Common myeloid progenitor, CD34-positive (primary cell): ENCODE measurements around the gene NMNAT2.

ENCODE experiments used
- CTCF ChIA-PET: fragments of 350-600 bp; sonication (Branson Sonifier 250); formaldehyde crosslinking; loops from one replicate; lab custom pipeline; 2021; ENCODE audit warnings: antibody characterized with exemption; lab: Charles Lee
- POLR2A ChIA-PET: fragments of 350-600 bp; sonication (Branson Sonifier 250); formaldehyde crosslinking; loops from one replicate; lab custom pipeline; 2021; ENCODE audit warnings: antibody characterized with exemption; lab: Charles Lee
- DNase-seq, 3 donors: peaks; one replicate each; pipeline versions ENCODE4 v3.0.0 to v3.0.0-alpha.2; 2013
- H3K27ac ChIP-seq, 2 experiments: 1 replicate in 1 of 2; 2 replicates in 1 of 2; pipeline ENCODE4 v1.7.0; 2013; ENCODE audit warnings: inconsistent platforms in 2 of 2, low read length in 2 of 2, mild to moderate bottlenecking in 2 of 2, low read depth in 1 of 2, moderate library complexity in 1 of 2; ENCODE audit not compliant: severe bottlenecking in 2 of 2, insufficient read depth in 1 of 2, poor library complexity in 1 of 2
- H3K27me3 ChIP-seq, 5 experiments: replicated peaks in 2 of 5; 1 replicate in 3 of 5; 2 replicates in 2 of 5; pipeline versions ENCODE4 v1.6.1 to v1.7.0; 2013; ENCODE audit warnings: low read length in 4 of 5, mild to moderate bottlenecking in 2 of 5, moderate library complexity in 2 of 5, inconsistent platforms in 1 of 5; ENCODE audit not compliant: insufficient read depth in 5 of 5, control insufficient read depth in 4 of 5
- H3K36me3 ChIP-seq, 4 experiments: 1 replicate in 2 of 4; 2 replicates in 2 of 4; pipeline versions ENCODE4 v1.6.1 to v1.7.0; 2013; ENCODE audit warnings: low read length in 3 of 4, control low read depth in 1 of 4, mild to moderate bottlenecking in 1 of 4; ENCODE audit not compliant: control insufficient read depth in 4 of 4, insufficient read depth in 4 of 4
- H3K4me1 ChIP-seq, 4 experiments: 1 replicate in 3 of 4; 2 replicates in 1 of 4; pipeline versions ENCODE4 v1.6.1 to v1.7.1; 2013; ENCODE audit warnings: low read length in 3 of 4, mild to moderate bottlenecking in 3 of 4, control low read depth in 1 of 4, inconsistent platforms in 1 of 4, moderate library complexity in 1 of 4; ENCODE audit not compliant: control insufficient read depth in 4 of 4, insufficient read depth in 4 of 4; ENCODE audit errors: control extremely low read depth in 1 of 4
- H3K4me3 ChIP-seq, 7 experiments: 1 replicate in 4 of 7; 2 replicates in 3 of 7; pipeline versions ENCODE4 v1.5.1 to v1.7.0; 2013; ENCODE audit warnings: mild to moderate bottlenecking in 7 of 7, low read length in 6 of 7, moderate library complexity in 6 of 7, inconsistent platforms in 2 of 7, low read depth in 2 of 7, control low read depth in 1 of 7; ENCODE audit not compliant: insufficient read depth in 4 of 7, control insufficient read depth in 1 of 7; ENCODE audit errors: extremely low read depth in 1 of 7
- H3K9me3 ChIP-seq, 5 experiments: 1 replicate in 4 of 5; 2 replicates in 1 of 5; pipeline versions ENCODE4 v1.6.1 to v1.7.1; 2013; ENCODE audit warnings: low read length in 4 of 5, mild to moderate bottlenecking in 2 of 5, inconsistent platforms in 1 of 5, low read depth in 1 of 5, moderate library complexity in 1 of 5; ENCODE audit not compliant: control insufficient read depth in 4 of 5, insufficient read depth in 2 of 5; ENCODE audit errors: control extremely low read depth in 1 of 5
- WGBS: methylation state at CpG from one replicate; pipeline ENCODE4 v1.1.5; 2013; ENCODE audit not compliant: insufficient coverage; 5-methylcytosine and 5-hydroxymethylcytosine counted together

Gene NMNAT2

DNA sequence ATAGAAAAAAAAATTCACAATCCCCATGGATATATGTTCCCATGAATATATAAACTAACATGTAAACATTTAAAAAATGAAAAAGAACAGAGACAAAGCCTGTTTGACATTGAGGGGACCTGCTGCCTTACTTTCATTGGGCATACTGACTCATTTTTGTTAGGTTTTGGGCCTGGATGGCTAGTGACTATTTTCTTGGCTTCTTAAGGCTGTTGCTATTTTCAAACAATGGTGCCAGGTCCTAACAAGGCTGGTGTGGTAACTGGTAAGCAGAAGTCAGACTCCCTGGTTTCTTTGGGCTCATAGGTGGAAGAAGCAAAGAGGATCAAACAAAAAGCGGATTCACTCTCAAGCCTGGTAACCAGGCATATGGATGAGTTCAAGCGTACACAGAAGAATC is 181.1 kb downstream of the NMNAT2 start:
- POLR2A ChIA-PET, result no interaction called here
- no peak for DNase-seq
- Histone ChIP-seq H3K27me3 (no peaks in the 10 kb centered on the region), H3K4me3 (no peak overlapping the region), H3K4me1 (no peaks in the 10 kb centered on the region), H3K36me3 (no peaks in the 10 kb centered on the region), H3K27ac (no peak overlapping the region), H3K9me3 (no peaks in the 10 kb centered on the region)
- CTCF ChIA-PET, result no interaction called here
- 80% methylated on average over 1 of the region's 2 CpGs for WGBS

DNA sequence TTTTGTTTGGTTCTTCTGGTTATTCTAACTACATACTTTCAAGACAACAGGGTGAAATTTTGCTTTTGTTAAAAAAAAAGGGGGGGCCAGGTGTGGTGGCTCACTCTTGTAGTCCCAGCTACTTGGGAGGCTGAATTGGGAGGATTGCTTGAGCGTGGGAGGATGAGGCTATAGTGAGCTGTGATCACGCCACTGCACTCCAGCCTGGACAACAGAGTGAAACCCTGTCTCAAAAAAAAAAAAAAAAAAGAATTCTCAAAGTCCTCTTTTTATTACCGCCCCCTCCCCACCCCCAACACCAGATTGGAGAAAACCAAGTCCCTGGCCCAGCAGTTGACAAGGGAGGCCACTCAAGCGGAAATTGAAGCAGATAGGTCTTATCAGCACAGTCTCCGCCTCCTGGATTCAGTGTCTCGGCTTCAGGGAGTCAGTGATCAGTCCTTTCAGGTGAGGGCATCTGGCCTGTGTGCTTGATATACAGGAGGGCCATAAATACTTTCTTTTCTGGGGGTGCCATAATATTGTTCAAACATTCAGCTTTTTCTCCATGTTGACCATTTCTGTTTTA is 181.9 kb downstream of the NMNAT2 start:
- ChIA-PET POLR2A (no interaction called here), CTCF (no interaction called here)
- Histone ChIP-seq H3K27ac (no peak overlapping the region), H3K9me3 (no peaks in the 10 kb centered on the region), H3K4me1 (no peaks in the 10 kb centered on the region), H3K27me3 (no peaks in the 10 kb centered on the region), H3K36me3 (no peaks in the 10 kb centered on the region), H3K4me3 (no peak overlapping the region)
- no peak for DNase-seq
- 96% methylated on average over 5 of the region's 6 CpGs for WGBS

DNA sequence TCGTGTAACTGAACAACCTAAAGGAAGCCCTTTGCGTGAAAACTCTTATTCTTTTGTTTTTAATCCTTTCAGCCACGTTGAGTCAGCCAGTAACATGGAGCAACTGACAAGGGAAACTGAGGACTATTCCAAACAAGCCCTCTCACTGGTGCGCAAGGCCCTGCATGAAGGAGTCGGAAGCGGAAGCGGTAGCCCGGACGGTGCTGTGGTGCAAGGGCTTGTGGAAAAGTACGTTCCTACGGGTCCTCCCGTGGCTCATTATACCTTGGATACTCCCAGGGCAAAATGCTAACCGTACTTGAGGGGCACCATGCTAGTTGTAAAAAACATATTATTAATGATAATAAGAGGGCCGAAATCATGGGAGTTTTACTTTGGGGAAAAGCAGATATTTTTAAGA is 182.7 kb downstream of the NMNAT2 start:
- H3K4me3 ChIP-seq, result no peak overlapping the region
- no peak for DNase-seq
- H3K27ac ChIP-seq, result no peak overlapping the region
- 95% methylated on average over 13 of the region's 14 CpGs for WGBS
- H3K9me3 ChIP-seq, result no peaks in the 10 kb centered on the region
- no peaks in the 10 kb centered on the region for H3K27me3 ChIP-seq
- CTCF ChIA-PET, result interaction anchor here (0.6 to 1.6 kb wide), 7 partner anchors 8 to 273 kb away, joined by 3 to 8 read pairs (median 3); no protein-coding TSS in a partner anchor
- H3K4me1 ChIP-seq, result no peaks in the 10 kb centered on the region
- POLR2A ChIA-PET, result no interaction called here
- no peaks in the 10 kb centered on the region for H3K36me3 ChIP-seq

DNA sequence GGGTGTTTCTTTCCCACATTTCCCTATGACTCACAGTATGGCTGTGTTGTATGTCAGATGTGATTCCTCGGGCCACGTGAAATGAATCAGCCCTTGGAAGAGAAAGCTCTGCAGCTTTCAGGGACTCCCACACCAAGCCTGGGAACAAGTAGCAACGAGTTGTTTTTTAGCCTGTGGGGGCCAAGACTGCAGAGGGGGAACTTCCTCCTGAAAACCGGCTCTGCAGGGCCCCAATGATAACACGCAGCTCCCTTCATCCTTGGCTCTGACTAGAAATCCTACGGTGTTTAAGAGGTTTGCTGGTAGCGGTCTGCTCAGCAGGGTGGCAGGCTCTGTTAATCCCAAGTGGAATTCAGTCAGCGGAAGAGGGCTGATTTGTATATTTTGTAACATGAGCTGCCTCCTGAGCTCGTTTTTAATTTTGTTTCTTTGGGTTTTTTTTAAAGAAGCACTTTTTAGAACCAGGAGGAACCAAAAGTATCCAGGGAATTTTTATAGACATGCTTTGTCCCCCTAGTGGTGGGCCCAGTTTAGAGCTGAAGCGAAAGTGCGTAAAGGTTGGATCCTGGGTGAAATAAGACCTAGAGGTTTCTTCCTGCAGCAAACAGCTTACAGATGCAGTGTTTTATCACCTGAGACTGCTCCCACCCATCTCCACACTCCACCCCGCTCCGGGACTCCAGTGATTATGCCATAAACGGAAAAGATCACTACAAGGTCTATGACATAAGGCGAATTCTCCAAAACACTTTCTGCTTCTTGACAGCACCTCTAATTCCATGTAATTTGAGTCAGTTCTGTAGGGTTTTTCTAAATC is 183.3 kb downstream of the NMNAT2 start:
- no peaks in the 10 kb centered on the region for H3K9me3 ChIP-seq
- peak overlapping the region in 1 of 7 experiments; percentile 30 for H3K4me3 ChIP-seq
- ChIA-PET CTCF (interaction anchor here (0.6 to 1.6 kb wide), 8 partner anchors 9 to 272 kb away, joined by 3 to 8 read pairs (median 4); no protein-coding TSS in a partner anchor), POLR2A (no interaction called here)
- no peaks in the 10 kb centered on the region for H3K36me3 ChIP-seq
- WGBS, result 55% methylated on average over 14 of the region's 15 CpGs
- no peaks in the 10 kb centered on the region for H3K4me1 ChIP-seq
- no peaks in the 10 kb centered on the region for H3K27me3 ChIP-seq
- H3K27ac ChIP-seq, result no peak overlapping the region
- peak in 2 of 3 donors; percentile 14 to 20 for DNase-seq

DNA sequence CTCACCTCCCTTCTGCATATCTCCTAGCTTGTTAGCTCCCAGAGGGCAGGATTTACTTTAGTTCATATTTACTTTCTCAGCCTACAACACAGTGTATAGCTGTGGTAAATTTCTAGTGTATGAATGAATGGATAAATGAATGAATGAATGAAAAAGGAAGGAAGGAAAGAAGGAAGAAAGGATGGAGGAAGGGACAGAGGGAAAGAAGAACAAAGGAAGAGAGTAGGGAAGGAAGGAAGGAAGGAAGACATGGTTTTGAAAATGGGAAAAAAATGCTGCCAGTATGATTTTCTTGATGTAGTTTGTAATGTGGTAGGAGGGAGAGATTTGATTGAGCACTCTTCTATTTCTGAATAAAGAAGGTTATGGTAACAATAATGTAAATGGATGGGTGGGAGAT is 185.1 kb downstream of the NMNAT2 start:
- H3K27ac ChIP-seq, result no peak overlapping the region
- no peak overlapping the region for H3K4me3 ChIP-seq
- no peaks in the 10 kb centered on the region for H3K36me3 ChIP-seq
- ChIA-PET CTCF (interaction anchor here (2.7 kb wide), 1 partner anchor 270 kb away, joined by 9 read pairs; no protein-coding TSS in a partner anchor), POLR2A (no interaction called here)
- no peaks in the 10 kb centered on the region for H3K27me3 ChIP-seq
- H3K9me3 ChIP-seq, result no peaks in the 10 kb centered on the region
- no peaks in the 10 kb centered on the region for H3K4me1 ChIP-seq
- no peak for DNase-seq

DNA sequence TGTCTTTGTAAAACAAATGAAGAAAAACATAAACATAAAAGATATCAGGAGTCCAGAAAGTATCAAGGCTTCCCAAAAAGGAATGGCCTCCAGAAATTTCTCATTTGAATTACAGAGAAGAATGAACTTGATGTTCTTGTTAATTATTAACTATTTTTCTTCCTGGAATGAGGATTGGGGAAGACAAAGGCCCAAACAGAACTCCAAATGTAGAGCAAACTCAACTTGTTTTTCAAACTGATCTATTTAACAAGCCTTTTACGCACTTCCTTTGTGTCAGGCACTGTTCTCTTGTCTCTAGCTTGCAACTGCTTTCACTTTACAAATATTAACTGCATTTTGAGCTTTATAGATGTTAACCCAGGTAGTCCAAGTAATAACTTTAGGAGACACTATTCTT is 186.6 kb downstream of the NMNAT2 start:
- Histone ChIP-seq H3K36me3 (no peaks in the 10 kb centered on the region), H3K27ac (no peak overlapping the region), H3K4me1 (no peaks in the 10 kb centered on the region), H3K27me3 (no peaks in the 10 kb centered on the region), H3K9me3 (no peaks in the 10 kb centered on the region), H3K4me3 (no peak overlapping the region)
- ChIA-PET POLR2A (no interaction called here), CTCF (interaction anchor here (2.7 kb wide), 1 partner anchor 269 kb away, joined by 9 read pairs; no protein-coding TSS in a partner anchor)
- WGBS, result no CpG with 5 or more reads among the region's 1 CpG
- DNase-seq, result no peak

DNA sequence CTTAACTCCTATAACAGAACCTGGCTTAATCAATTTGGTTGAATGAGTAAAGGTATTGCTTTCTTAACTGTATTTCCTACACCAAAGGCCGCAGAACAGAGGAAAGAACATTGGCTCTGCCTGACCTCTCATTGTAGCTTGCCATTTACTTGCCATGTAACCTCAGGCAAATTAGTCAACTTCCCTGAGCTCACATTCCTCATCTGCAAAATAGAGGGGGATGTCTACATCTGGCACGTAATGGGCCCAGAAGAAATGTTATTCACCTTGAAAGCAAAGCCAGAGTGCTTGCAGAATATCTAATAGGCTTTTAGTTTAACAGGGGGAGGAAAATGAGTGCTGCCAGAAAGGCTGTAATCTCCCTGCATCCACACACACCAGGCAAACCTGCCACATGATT is 187.8 kb downstream of the NMNAT2 start:
- Histone ChIP-seq H3K27me3 (no peaks in the 10 kb centered on the region), H3K36me3 (no peaks in the 10 kb centered on the region), H3K4me3 (no peak overlapping the region), H3K27ac (no peak overlapping the region), H3K4me1 (no peaks in the 10 kb centered on the region), H3K9me3 (no peaks in the 10 kb centered on the region)
- ChIA-PET POLR2A (no interaction called here), CTCF (interaction anchor here (2.7 kb wide), 1 partner anchor 267 kb away, joined by 9 read pairs; no protein-coding TSS in a partner anchor)
- 100% methylated on average over 1 of the region's 2 CpGs for WGBS
- no peak for DNase-seq
